K562 (cell line): ENCODE data around the gene CAV1. TPM values are rescaled to one million over a fixed set of nuclear protein-coding genes. Genes with fewer than 3 reads are reported as not detected.

ENCODE experiments used
- ZNF318 ChIP-seq, 2 experiments: fragments of 450-650 bp; IDR thresholded peaks; 2 replicates each; pipeline ENCODE4 v1.6.1; 2016; ENCODE audit warnings: mild to moderate bottlenecking in 2 of 2, borderline replicate concordance in 1 of 2, low read depth in 1 of 2, moderate library complexity in 1 of 2
- polyA plus RNA-seq, 8 experiments: library from polyadenylated mRNA; depleted of rRNA in 4 of 8; stranded (reverse) in 5 of 8; unstranded in 3 of 8; fragments of >200 nt; fragmentation: Nextera tagmentation in 2 of 8; fragmentation: Illumina TruSeq in 1 of 8; extraction: Ambion mirVana in 2 of 8; extraction: Trizol in 1 of 8; gene quantifications; 2 replicates each; pipeline versions ENCODE4 v1.2.1 to v1.2.3, GENCODE V29; 2011 to 2014; ENCODE audit warnings: inconsistent platforms in 1 of 8, missing spikeins in 1 of 8
- total RNA-seq, 7 experiments: library from RNA; depleted of rRNA in 6 of 7; stranded (reverse); fragments of >200 nt in 6 of 7; fragmentation: Illumina TruSeq in 2 of 7; extraction: Trizol in 2 of 7; gene quantifications; 2 replicates each; pipeline versions ENCODE4 v1.2.1 to v1.2.3, GENCODE V29; 2011 to 2021; ENCODE audit warnings: low replicate concordance in 1 of 7

Gene CAV1
- total and polyA plus RNA-seq, 9 of the 15 experiments (the other 6 are each of a cell fraction or from before 2014, with no cell fraction given) = 0.08 to 1.5 (median 0.63) TPM

DNA sequence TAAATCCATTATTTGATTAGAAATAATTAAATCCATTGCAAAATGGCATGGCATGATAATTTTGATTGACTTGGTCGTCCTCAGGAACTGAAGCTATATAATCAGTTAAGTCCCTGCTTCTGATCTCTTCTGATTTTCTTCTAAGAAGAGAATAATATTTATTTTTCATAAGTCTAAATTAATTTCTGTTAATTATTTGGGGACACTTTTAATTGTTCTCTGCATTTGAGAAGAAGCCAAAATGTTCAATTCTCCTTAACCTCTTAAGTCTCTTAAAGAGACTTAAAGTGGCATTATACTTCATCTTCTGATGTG, 67.2 kb downstream of the CAV1 start (continued):
- peak in 1 of 2 experiments; percentile 69; a peak in 1 of 4 replicates for TF ChIP-seq ZNF318 (IDR thresholded peaks at IDR 0.05; ENCODE audit: borderline replicate concordance in 1 of 2, low read depth in 1 of 2)
